Lower lobe of right lung (tissue), 2 donors: ENCODE results near the gene GPATCH1. TPM values are rescaled to one million over a fixed set of nuclear protein-coding genes. Genes with fewer than 3 reads are reported as not detected.
"Not testable (repeated sequence)": the region's sequence is repeated elsewhere in the genome, so short reads cannot be mapped to it uniquely, and the experiment has no call there.

Experiments used
- ATAC-seq, 2 donors: fragments of 200-7000 bp; cut with Tn5 transposase; one replicate each; pipeline ENCODE4 v1.9.1; 2020 to 2022; ENCODE audit warnings: mild to moderate bottlenecking in 2 of 2, moderate library complexity in 2 of 2
- DNase-seq: peaks from one replicate; pipeline ENCODE4 v3.0.0-alpha.2; 2020
- H3K27ac ChIP-seq: fragments of 200-600 bp; one replicate; pipeline ENCODE4 v1.8.0; 2022
- H3K27me3 ChIP-seq: fragments of 200-600 bp; one replicate; pipeline ENCODE4 v1.8.0; 2022; ENCODE audit warnings: low read depth
- H3K36me3 ChIP-seq: fragments of 200-600 bp; one replicate; pipeline ENCODE4 v1.8.0; 2022; ENCODE audit warnings: mild to moderate bottlenecking
- H3K4me1 ChIP-seq: fragments of 200-600 bp; one replicate; pipeline ENCODE4 v1.8.0; 2022
- H3K4me3 ChIP-seq: fragments of 200-600 bp; one replicate; pipeline ENCODE4 v1.8.0; 2022; ENCODE audit warnings: mild to moderate bottlenecking
- H3K9me3 ChIP-seq: fragments of 200-600 bp; one replicate; pipeline ENCODE4 v1.8.0; 2022
- CTCF ChIP-seq: fragments of 200-600 bp; IDR thresholded peaks from one replicate; pipeline ENCODE4 v1.8.0; 2022; ENCODE audit warnings: antibody characterized with exemption, mild to moderate bottlenecking
- intact Hi-C: fragments of 100-400 bp; cut with DNase I; formaldehyde crosslinking; loops from one replicate; pipeline ENCODE4 v1.11.0; 2022
- total RNA-seq: library from RNA; stranded (reverse); fragmentation: NEBNext Ultra II Directional; extraction: Animal tissue kit (Norgen Biotek cat#: 25700); gene quantifications from one replicate; pipeline ENCODE4 v1.2.1, GENCODE V29; 2021
- donor health status: DM: no; HTN: yes; CAD: no; lungs with severe emphysema.

GPATCH1 gene
- total RNA-seq, 1 donor from 2014 or later, result 8.4 TPM

- Histone ChIP-seq H3K27ac (no peak overlapping the region), H3K36me3 (no peaks in the 10 kb centered on the region), H3K27me3 (no peaks in the 10 kb centered on the region), H3K9me3 (no peaks in the 10 kb centered on the region), H3K4me1 (no peaks in the 10 kb centered on the region), H3K4me3 (no peak overlapping the region)
- ATAC-seq (no peak), DNase-seq (no peak)
- intact Hi-C loops, result no loop called here
- no peak for TF ChIP-seq CTCF
Observed at GRCh38 chr19:33163481-33163880, 82.5 kb downstream of the GPATCH1 start.

- DNase-seq, H3K27me3 ChIP-seq, intact Hi-C loops, H3K4me3 ChIP-seq, H3K4me1 ChIP-seq, H3K36me3 ChIP-seq, H3K27ac ChIP-seq, H3K9me3 ChIP-seq, ATAC-seq: not testable (repeated sequence)
Observed at GRCh38 chr19:33166037-33166436, 85.1 kb downstream of the GPATCH1 start.

- no peaks in the 10 kb centered on the region for H3K36me3 ChIP-seq
- H3K27ac ChIP-seq, result no peak overlapping the region
- no peaks in the 10 kb centered on the region for H3K9me3 ChIP-seq
- H3K4me3 ChIP-seq, result no peak overlapping the region
- no peaks in the 10 kb centered on the region for H3K4me1 ChIP-seq
- intact Hi-C loops, result no loop called here
- ATAC-seq (no peak), DNase-seq (no peak)
- no peaks in the 10 kb centered on the region for H3K27me3 ChIP-seq
- TF ChIP-seq CTCF, result no peak
Observed at GRCh38 chr19:33167438-33167837, 86.5 kb downstream of the GPATCH1 start.

- Histone ChIP-seq H3K27ac (no peak overlapping the region), H3K4me1 (no peaks in the 10 kb centered on the region), H3K27me3 (no peaks in the 10 kb centered on the region), H3K9me3 (no peaks in the 10 kb centered on the region), H3K36me3 (no peaks in the 10 kb centered on the region), H3K4me3 (no peak overlapping the region)
- DNase-seq (no peak), ATAC-seq (no peak)
- intact Hi-C loops, result no loop called here
- no peak for TF ChIP-seq CTCF
Observed at GRCh38 chr19:33168528-33168927, 87.5 kb downstream of the GPATCH1 start.

- no peaks in the 10 kb centered on the region for H3K36me3 ChIP-seq
- H3K27me3 ChIP-seq, result no peaks in the 10 kb centered on the region
- peaks cover 8% of the 10 kb centered on the region for H3K4me1 ChIP-seq
- H3K4me3 ChIP-seq, result no peak overlapping the region
- no peak overlapping the region for H3K27ac ChIP-seq
- intact Hi-C loops, result no loop called here
- DNase-seq (no peak), ATAC-seq (no peak)
- H3K9me3 ChIP-seq, result no peaks in the 10 kb centered on the region
- no peak for TF ChIP-seq CTCF
Observed at GRCh38 chr19:33171222-33171795, 90.3 kb downstream of the GPATCH1 start.

- Histone ChIP-seq H3K9me3 (no peaks in the 10 kb centered on the region), H3K4me1 (peaks cover 8% of the 10 kb centered on the region), H3K27ac (no peak overlapping the region), H3K27me3 (no peaks in the 10 kb centered on the region), H3K4me3 (no peak overlapping the region), H3K36me3 (no peaks in the 10 kb centered on the region)
- no peak for TF ChIP-seq CTCF
- intact Hi-C loops, result no loop called here
- no peak for ATAC-seq
- DNase-seq, result no peak
Observed at GRCh38 chr19:33171916-33172359, 91.0 kb downstream of the GPATCH1 start.
